Measurements from ENCODE around the gene CPNE5. TPM values are rescaled to one million over a fixed set of nuclear protein-coding genes. Genes with fewer than 3 reads are reported as not detected.

Gene CPNE5
- polyA plus RNA-seq, 3 donors: 0.47 to 0.85 (median 0.82) TPM

DNA sequence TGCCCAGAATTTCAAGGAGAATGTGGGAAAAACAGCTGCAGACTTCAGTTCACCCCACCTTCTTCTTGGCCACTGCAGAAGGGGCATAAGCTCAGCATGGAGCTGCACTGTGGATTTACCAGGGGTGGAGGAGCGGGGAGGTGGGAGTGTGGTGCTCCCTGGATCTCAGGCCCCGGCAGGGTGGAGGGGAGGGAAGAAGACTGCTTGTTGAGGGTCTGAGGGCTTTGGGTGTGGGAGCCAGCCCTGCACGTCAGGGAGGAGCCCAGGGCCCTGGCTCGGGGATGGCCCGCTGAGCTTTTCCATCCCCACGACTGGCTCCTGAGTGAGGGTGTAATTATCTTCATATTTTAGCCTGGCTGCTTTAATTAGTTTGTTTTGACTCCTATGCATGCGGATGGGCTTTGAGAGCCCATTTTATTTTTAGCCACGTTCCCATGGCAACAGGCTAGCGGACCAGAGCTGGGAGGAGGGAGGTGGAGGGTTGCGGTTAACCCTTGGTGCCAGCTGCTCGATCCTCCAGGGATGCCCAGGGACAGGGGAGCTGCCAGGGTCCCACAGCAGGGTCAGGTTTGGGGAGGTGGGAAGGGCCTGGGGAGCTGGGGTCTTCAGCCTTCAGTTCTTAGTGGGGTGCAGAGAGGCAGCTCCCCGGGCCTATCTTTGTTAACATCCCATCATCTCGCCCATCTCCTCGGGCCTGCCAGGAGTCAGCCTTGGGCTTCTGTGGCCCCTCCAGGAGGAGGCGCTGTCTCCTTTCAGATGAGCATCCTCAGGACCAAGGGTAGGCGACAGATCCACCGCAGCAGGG is 73.4 kb downstream of the CPNE5 start:
- Histone ChIP-seq H3K9ac (ENCODE audit: insufficient read depth, low read length, poor library complexity, severe bottlenecking) (no peak overlapping the region), H3K79me2 (ENCODE audit: insufficient read depth, low read length) (no peaks in the 10 kb centered on the region), H2AFZ (ENCODE audit: insufficient read depth, low read depth, low read length, poor library complexity, severe bottlenecking) (no peak overlapping the region), H3K4me1 (ENCODE audit: control insufficient read depth in 1 of 2, insufficient read depth in 2 of 2, low read length in 2 of 2) (peaks cover 19 to 27% of the 10 kb centered on the region in 2 donors), H3K27ac (ENCODE audit: low read depth in 1 of 2, low read length in 2 of 2) (no peak overlapping the region), H3K36me3 (replicated peaks in 1 of 2; ENCODE audit: control insufficient read depth in 1 of 2, insufficient read depth in 2 of 2, low read length in 2 of 2) (no peaks in the 10 kb centered on the region), H4K20me1 (ENCODE audit: insufficient read depth, low read length) (no peaks in the 10 kb centered on the region), H3K4me2 (replicated peaks; ENCODE audit: extremely low read depth, low read length, poor library complexity, severe bottlenecking) (no peak overlapping the region), H3K4me3 (replicated peaks in 1 of 3; ENCODE audit: low read depth in 2 of 3, low read length in 3 of 3) (no peak overlapping the region), H3K27me3 (ENCODE audit: control insufficient read depth in 2 of 2, insufficient read depth in 2 of 2, low read length in 2 of 2) (no peaks in the 10 kb centered on the region), H3K9me3 (replicated peaks in 1 of 2; ENCODE audit: control insufficient read depth in 1 of 2, insufficient read depth in 1 of 2, low read length in 2 of 2) (no peaks in the 10 kb centered on the region)
- peak; percentile 95 for TF ChIP-seq CTCF (IDR thresholded peaks at IDR 0.05)
- intact Hi-C loops (cut with micrococcal nuclease): loop anchor here (2.0 to 10.0 kb wide), 7 partner anchors 77 to 445 kb away; partner anchors contain the start of gene C6orf89 (in 1 of the 2)
- DNase-seq: peak; percentile 78 to 82 (median 79)
- Mint-ChIP-seq H3K4me1 (peaks cover 26% of the 10 kb centered on the region), H3K4me3 (no peak overlapping the region), H3K36me3 (peaks cover 2% of the 10 kb centered on the region in 2 donors), H3K27me3 (ENCODE audit: low read depth in 3 of 3) (peaks cover 0 to 7% (median 2%) of the 10 kb centered on the region in 3 donors), H3K9me3 (no peaks in the 10 kb centered on the region), H3K27ac (no peak overlapping the region)
- 29% methylated on average over 10 of the region's 17 CpGs for WGBS (ENCODE audit: insufficient coverage)

DNA sequence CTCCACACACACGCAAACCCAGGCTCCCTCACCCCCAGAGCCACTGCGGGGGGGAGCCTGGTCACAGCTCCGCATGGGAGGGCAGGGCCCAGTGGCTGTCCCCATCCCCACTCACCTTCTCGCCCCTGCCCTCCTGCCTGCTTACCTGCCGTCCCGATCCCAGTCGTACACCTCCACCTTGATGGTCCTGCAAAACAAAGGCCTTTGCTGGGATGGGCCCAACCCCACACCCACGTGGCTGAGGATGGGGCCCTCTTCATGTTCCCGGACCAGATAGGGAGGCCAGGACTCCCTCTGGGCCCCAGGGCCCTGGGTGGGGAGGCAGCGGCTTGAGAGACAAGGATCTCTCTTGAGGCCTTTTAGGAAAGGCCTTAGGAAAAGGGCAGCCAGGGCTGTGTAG is 74.1 kb downstream of the CPNE5 start:
- Histone ChIP-seq H3K4me3 (replicated peaks in 1 of 3; ENCODE audit: low read depth in 2 of 3, low read length in 3 of 3) (no peak overlapping the region), H4K20me1 (ENCODE audit: insufficient read depth, low read length) (no peaks in the 10 kb centered on the region), H3K4me1 (ENCODE audit: control insufficient read depth in 1 of 2, insufficient read depth in 2 of 2, low read length in 2 of 2) (peaks cover 17 to 21% of the 10 kb centered on the region in 2 donors), H3K27ac (ENCODE audit: low read depth in 1 of 2, low read length in 2 of 2) (no peak overlapping the region), H2AFZ (ENCODE audit: insufficient read depth, low read depth, low read length, poor library complexity, severe bottlenecking) (no peak overlapping the region), H3K9ac (ENCODE audit: insufficient read depth, low read length, poor library complexity, severe bottlenecking) (no peak overlapping the region), H3K79me2 (ENCODE audit: insufficient read depth, low read length) (no peaks in the 10 kb centered on the region), H3K9me3 (replicated peaks in 1 of 2; ENCODE audit: control insufficient read depth in 1 of 2, insufficient read depth in 1 of 2, low read length in 2 of 2) (no peaks in the 10 kb centered on the region), H3K36me3 (replicated peaks in 1 of 2; ENCODE audit: control insufficient read depth in 1 of 2, insufficient read depth in 2 of 2, low read length in 2 of 2) (no peaks in the 10 kb centered on the region), H3K4me2 (replicated peaks; ENCODE audit: extremely low read depth, low read length, poor library complexity, severe bottlenecking) (no peak overlapping the region), H3K27me3 (ENCODE audit: control insufficient read depth in 2 of 2, insufficient read depth in 2 of 2, low read length in 2 of 2) (no peaks in the 10 kb centered on the region)
- 81% methylated on average over 9 of the region's 10 CpGs for WGBS (ENCODE audit: insufficient coverage)
- H3K36me3 Mint-ChIP-seq: peaks cover 2% of the 10 kb centered on the region in 2 donors
- H3K27me3 Mint-ChIP-seq (ENCODE audit: low read depth in 3 of 3): peaks cover 0 to 11% (median 2%) of the 10 kb centered on the region in 3 donors
- H3K4me3 Mint-ChIP-seq: no peak overlapping the region
- intact Hi-C loops (cut with micrococcal nuclease): loop anchor here (5.0 to 10.0 kb wide), 5 partner anchors 77 to 442 kb away; partner anchors contain the start of gene C6orf89 (in 1 of the 2)
- DNase-seq: no peak
- peaks cover 0 to 1% (median 0%) of the 10 kb centered on the region in 7 donors for H3K9me3 Mint-ChIP-seq
- TF ChIP-seq CTCF (IDR thresholded peaks at IDR 0.05): no peak
- H3K27ac Mint-ChIP-seq: no peak overlapping the region
- peaks cover 21% of the 10 kb centered on the region for H3K4me1 Mint-ChIP-seq

Measured in CD14-positive monocyte (primary cell).